ENCODE results near the gene MYO1H. TPM values are rescaled to one million over a fixed set of nuclear protein-coding genes. Genes with fewer than 3 reads are reported as not detected.
"Not testable (repeated sequence)": the region's sequence is repeated elsewhere in the genome, so short reads cannot be mapped to it uniquely, and the experiment has no call there.

The MYO1H gene
- total RNA-seq, 1 experiment from 2014 or later, result not detected

DNA sequence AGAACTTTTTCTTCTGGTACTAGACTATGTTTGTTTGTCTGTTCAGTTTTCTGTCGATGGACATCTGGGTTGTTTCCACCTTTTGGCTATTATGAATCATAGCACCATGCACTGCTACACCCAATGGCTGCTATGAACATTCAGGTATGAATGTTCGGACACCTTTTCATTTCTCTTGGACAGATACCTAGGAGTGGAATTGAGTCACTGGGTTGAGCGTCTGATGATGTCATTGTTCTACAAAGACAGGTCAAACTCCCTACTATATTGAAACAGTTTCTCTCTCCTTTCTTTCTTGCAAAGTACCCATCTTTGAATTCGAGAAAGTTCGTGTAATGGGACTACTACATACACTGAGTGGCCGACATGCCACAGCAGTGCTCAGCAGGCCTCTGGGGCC is 84.7 kb downstream of the MYO1H start:
- Histone ChIP-seq H3K9me2 (replicated peaks; ENCODE audit: insufficient read depth, low read length) (no peaks in the 10 kb centered on the region), H3K9ac (ENCODE audit: low read length) (no peak overlapping the region), H3K79me2 (ENCODE audit: low read length) (no peaks in the 10 kb centered on the region), H2AFZ (ENCODE audit: low read length) (no peak overlapping the region), H3K4me2 (ENCODE audit: low read depth, low read length, poor library complexity, severe bottlenecking) (no peak overlapping the region), H3K4me3 (ENCODE audit: low read length) (no peak overlapping the region), H3K27me3 (ENCODE audit: low read length) (no peaks in the 10 kb centered on the region), H3K9me3 (ENCODE audit: low read length) (no peaks in the 10 kb centered on the region), H3K36me3 (ENCODE audit: insufficient read depth, low read length) (no peaks in the 10 kb centered on the region), H3K4me1 (ENCODE audit: low read length) (peaks cover 4% of the 10 kb centered on the region; the same call in 1 of the 2 replicates), H3K27ac (ENCODE audit: low read length) (no peak overlapping the region), H4K20me1 (ENCODE audit: insufficient read depth, low read depth, low read length) (no peaks in the 10 kb centered on the region)
- DNase-seq, result no peak

DNA sequence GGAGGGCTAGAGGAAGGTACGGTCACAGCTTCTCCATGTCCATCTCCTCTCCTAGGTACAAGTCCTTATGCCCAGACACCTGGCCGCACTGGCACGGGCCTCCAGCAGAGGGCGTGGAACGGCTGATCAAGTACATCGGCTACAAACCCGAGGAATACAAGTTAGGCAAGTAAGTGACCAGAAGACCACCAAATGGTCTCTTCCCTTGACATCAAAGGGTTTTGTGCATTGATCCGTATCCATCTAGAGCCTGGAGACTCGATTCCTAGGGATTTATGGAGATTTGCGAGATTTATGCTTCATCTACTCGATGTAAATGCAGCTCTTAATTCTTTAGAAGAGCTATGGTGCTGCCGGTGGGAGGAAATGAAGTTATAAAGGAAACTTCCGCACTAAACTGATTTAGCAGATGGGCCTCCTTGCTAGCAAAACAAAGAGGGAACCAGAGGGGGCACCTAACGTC is 85.2 kb downstream of the MYO1H start:
- no peak overlapping the region for H3K27ac ChIP-seq (ENCODE audit: low read length)
- no peaks in the 10 kb centered on the region for H3K27me3 ChIP-seq (ENCODE audit: low read length)
- peak overlapping the region; percentile 77 for H2AFZ ChIP-seq (ENCODE audit: low read length)
- no peaks in the 10 kb centered on the region for H4K20me1 ChIP-seq (ENCODE audit: insufficient read depth, low read depth, low read length)
- H3K4me3 ChIP-seq (ENCODE audit: low read length), result no peak overlapping the region
- no peaks in the 10 kb centered on the region for H3K36me3 ChIP-seq (ENCODE audit: insufficient read depth, low read length)
- H3K4me2 ChIP-seq (ENCODE audit: low read depth, low read length, poor library complexity, severe bottlenecking), result peak overlapping the region; percentile 38
- H3K9ac ChIP-seq (ENCODE audit: low read length), result peak overlapping the region; percentile 48; the same call in 1 of the 2 replicates
- peak; percentile 90 for DNase-seq
- H3K79me2 ChIP-seq (ENCODE audit: low read length), result no peaks in the 10 kb centered on the region
- no peaks in the 10 kb centered on the region for H3K9me3 ChIP-seq (ENCODE audit: low read length)
- H3K9me2 ChIP-seq (replicated peaks; ENCODE audit: insufficient read depth, low read length), result no peaks in the 10 kb centered on the region
- H3K4me1 ChIP-seq (ENCODE audit: low read length), result peaks cover 4% of the 10 kb centered on the region; the same call in 1 of the 2 replicates

DNA sequence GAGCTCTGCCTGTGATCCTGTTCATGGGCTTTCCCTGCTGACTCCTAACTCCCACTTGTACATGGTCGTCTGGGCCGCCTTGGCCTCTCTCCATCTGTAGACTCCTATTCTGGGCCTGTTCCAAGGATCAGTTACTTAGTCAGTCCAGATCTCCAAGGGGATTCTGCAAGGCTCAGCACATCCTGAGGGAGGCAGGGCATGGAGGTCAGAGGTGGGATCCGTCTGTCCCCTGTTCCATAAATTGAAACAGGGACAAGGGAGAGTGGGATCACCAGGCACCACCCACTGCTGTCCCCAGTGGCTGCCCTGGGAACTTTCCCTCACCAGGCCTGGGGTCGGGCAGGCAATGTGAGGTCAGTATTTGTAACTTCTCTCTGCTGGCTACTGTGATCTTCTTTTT is 85.9 kb downstream of the MYO1H start:
- H3K27ac ChIP-seq (ENCODE audit: low read length), result no peak overlapping the region
- H4K20me1 ChIP-seq (ENCODE audit: insufficient read depth, low read depth, low read length), result no peaks in the 10 kb centered on the region
- no peaks in the 10 kb centered on the region for H3K9me3 ChIP-seq (ENCODE audit: low read length)
- H2AFZ ChIP-seq (ENCODE audit: low read length), result no peak overlapping the region; the same call in 1 of the 2 replicates
- no peaks in the 10 kb centered on the region for H3K79me2 ChIP-seq (ENCODE audit: low read length)
- no peak overlapping the region for H3K9ac ChIP-seq (ENCODE audit: low read length)
- H3K9me2 ChIP-seq (replicated peaks; ENCODE audit: insufficient read depth, low read length), result no peaks in the 10 kb centered on the region
- H3K4me3 ChIP-seq (ENCODE audit: low read length), result no peak overlapping the region
- H3K4me1 ChIP-seq (ENCODE audit: low read length), result peaks cover 4% of the 10 kb centered on the region; the same call in 1 of the 2 replicates
- no peak for DNase-seq
- H3K27me3 ChIP-seq (ENCODE audit: low read length), result no peaks in the 10 kb centered on the region
- H3K4me2 ChIP-seq (ENCODE audit: low read depth, low read length, poor library complexity, severe bottlenecking), result no peak overlapping the region
- H3K36me3 ChIP-seq (ENCODE audit: insufficient read depth, low read length), result no peaks in the 10 kb centered on the region

DNA sequence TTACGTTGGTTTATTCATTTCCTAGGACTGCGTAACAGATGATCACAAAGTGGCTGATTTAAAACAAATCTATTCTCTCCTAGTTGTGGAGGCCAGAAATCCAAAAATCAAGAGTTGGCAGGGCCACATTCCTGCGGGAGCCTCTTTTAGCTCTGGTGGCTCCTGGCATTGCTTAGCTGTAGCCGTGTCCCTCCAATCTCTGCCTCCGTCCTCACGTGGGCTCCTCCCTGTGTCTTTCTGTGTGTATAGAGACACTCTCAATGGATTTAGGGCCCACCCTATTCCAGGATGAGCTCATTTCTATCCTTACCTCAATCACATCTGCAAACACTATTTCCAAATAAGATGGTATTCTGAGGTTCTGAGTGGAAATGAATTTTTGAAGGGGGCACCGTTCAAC is 86.9 kb downstream of the MYO1H start:
- H4K20me1 ChIP-seq (ENCODE audit: insufficient read depth, low read depth, low read length), result no peaks in the 10 kb centered on the region
- no peak overlapping the region for H3K4me2 ChIP-seq (ENCODE audit: low read depth, low read length, poor library complexity, severe bottlenecking)
- no peaks in the 10 kb centered on the region for H3K9me2 ChIP-seq (replicated peaks; ENCODE audit: insufficient read depth, low read length)
- H3K27me3 ChIP-seq (ENCODE audit: low read length), result no peaks in the 10 kb centered on the region
- H3K79me2 ChIP-seq (ENCODE audit: low read length), result no peaks in the 10 kb centered on the region
- no peak overlapping the region for H3K9ac ChIP-seq (ENCODE audit: low read length)
- no peaks in the 10 kb centered on the region for H3K36me3 ChIP-seq (ENCODE audit: insufficient read depth, low read length)
- H3K4me3 ChIP-seq (ENCODE audit: low read length), result no peak overlapping the region
- H3K4me1 ChIP-seq (ENCODE audit: low read length), result peaks cover 4% of the 10 kb centered on the region; the same call in 1 of the 2 replicates
- no peak overlapping the region for H2AFZ ChIP-seq (ENCODE audit: low read length)
- no peak overlapping the region for H3K27ac ChIP-seq (ENCODE audit: low read length)
- no peak for DNase-seq
- H3K9me3 ChIP-seq (ENCODE audit: low read length), result no peaks in the 10 kb centered on the region

DNA sequence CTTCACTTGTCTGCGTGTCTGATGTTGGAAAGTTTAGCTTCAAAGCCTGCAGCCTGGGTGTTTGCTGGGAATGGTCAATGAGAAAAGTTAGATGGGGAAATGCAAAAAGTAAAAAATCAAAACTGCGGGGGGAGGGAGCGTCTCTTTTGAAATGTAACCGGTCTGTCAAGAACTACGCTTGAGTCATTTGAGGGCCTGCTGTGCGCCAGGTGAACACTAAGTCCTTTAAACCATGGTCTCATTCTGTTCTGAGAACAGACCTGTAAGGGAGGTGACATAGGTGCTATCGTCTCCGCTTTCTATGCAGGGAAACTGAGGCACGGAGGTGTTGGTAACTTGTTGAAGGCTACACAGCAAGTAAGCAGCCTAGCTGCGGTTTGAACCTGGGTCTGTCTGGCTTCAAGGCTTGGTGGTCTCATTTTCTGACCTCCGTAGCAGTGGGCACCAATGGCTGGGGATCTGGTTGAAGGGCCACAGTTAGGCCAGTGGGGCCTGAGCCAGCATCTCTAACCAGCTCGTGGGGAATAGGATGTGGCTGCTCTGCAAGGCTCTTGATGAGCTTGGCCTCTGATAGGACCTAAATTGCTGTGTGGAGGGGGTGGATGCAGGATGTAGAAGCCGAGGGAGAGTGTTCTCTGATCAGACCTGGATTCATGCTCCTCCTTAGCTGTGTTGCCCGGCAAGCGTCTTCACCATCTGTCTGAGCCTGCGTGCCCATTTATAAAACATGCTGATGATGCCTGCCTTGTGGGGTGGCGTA is 87.9 kb downstream of the MYO1H start:
- Histone ChIP-seq H3K27ac (ENCODE audit: low read length) (no peak overlapping the region), H3K79me2 (ENCODE audit: low read length) (no peaks in the 10 kb centered on the region), H3K4me2 (ENCODE audit: low read depth, low read length, poor library complexity, severe bottlenecking) (no peak overlapping the region), H2AFZ (ENCODE audit: low read length) (no peak overlapping the region), H3K9me3 (ENCODE audit: low read length) (no peaks in the 10 kb centered on the region), H4K20me1 (ENCODE audit: insufficient read depth, low read depth, low read length) (no peaks in the 10 kb centered on the region), H3K27me3 (ENCODE audit: low read length) (no peaks in the 10 kb centered on the region), H3K4me3 (ENCODE audit: low read length) (no peak overlapping the region), H3K4me1 (ENCODE audit: low read length) (peaks cover 4% of the 10 kb centered on the region; the same call in 1 of the 2 replicates), H3K9me2 (replicated peaks; ENCODE audit: insufficient read depth, low read length) (no peaks in the 10 kb centered on the region), H3K9ac (ENCODE audit: low read length) (no peak overlapping the region), H3K36me3 (ENCODE audit: insufficient read depth, low read length) (no peaks in the 10 kb centered on the region)
- DNase-seq, result no peak

DNA sequence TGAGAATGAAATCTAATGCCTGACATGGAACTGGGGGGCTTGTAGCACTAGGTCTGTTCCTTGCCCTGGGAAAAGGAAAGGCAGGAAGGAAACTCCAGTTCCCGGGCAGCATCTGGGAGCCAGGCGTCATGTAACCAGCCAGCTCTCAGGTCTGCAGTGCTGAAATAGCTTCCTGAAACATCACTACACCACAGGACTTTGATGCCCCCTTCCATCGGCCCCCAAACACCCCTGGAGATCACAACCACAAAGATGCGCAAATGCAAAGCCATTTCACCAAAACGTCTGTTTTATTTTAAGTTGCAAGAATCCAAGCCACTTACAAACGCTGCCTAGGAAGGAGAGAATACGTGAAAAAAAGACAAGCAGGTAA is 88.5 kb downstream of the MYO1H start:
- no peaks in the 10 kb centered on the region for H3K27me3 ChIP-seq (ENCODE audit: low read length)
- peaks cover 4% of the 10 kb centered on the region; the same call in 1 of the 2 replicates for H3K4me1 ChIP-seq (ENCODE audit: low read length)
- H3K27ac ChIP-seq (ENCODE audit: low read length), result no peak overlapping the region
- no peaks in the 10 kb centered on the region for H3K9me3 ChIP-seq (ENCODE audit: low read length)
- no peak overlapping the region for H3K9ac ChIP-seq (ENCODE audit: low read length)
- no peaks in the 10 kb centered on the region for H3K9me2 ChIP-seq (replicated peaks; ENCODE audit: insufficient read depth, low read length)
- no peaks in the 10 kb centered on the region for H3K36me3 ChIP-seq (ENCODE audit: insufficient read depth, low read length)
- DNase-seq, result no peak
- H3K4me2 ChIP-seq (ENCODE audit: low read depth, low read length, poor library complexity, severe bottlenecking), result no peak overlapping the region
- no peak overlapping the region for H3K4me3 ChIP-seq (ENCODE audit: low read length)
- no peaks in the 10 kb centered on the region for H3K79me2 ChIP-seq (ENCODE audit: low read length)
- H4K20me1 ChIP-seq (ENCODE audit: insufficient read depth, low read depth, low read length), result no peaks in the 10 kb centered on the region
- no peak overlapping the region for H2AFZ ChIP-seq (ENCODE audit: low read length)

DNA sequence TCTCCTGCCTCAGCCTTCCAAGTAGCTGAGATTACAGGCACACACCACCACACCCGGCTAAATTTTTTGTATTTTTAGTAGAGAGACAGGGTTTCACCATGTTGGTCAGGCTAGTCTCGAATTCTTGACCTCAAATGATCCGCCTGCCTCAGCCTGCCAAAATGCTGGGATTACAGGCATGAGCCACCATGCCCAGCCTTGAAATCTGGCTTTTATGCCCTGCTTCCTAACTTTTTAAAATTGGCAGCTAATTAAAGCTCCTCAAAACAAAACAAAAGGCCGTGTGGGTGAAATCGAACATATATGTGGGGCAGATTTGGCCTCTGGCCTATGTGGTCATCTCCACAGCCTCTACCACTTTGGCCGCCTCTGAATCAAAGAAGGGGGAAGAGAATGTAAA is 91.5 kb downstream of the MYO1H start:
- H2AFZ ChIP-seq (ENCODE audit: low read length), result no peak overlapping the region
- H3K79me2 ChIP-seq (ENCODE audit: low read length), result no peaks in the 10 kb centered on the region
- H3K4me2 ChIP-seq (ENCODE audit: low read depth, low read length, poor library complexity, severe bottlenecking), result no peak overlapping the region
- H3K9me3 ChIP-seq (ENCODE audit: low read length), result no peaks in the 10 kb centered on the region
- H3K27ac ChIP-seq (ENCODE audit: low read length), result no peak overlapping the region
- no peaks in the 10 kb centered on the region for H3K4me1 ChIP-seq (ENCODE audit: low read length)
- H3K36me3 ChIP-seq (ENCODE audit: insufficient read depth, low read length), result no peaks in the 10 kb centered on the region
- no peaks in the 10 kb centered on the region for H3K9me2 ChIP-seq (replicated peaks; ENCODE audit: insufficient read depth, low read length)
- H3K9ac ChIP-seq (ENCODE audit: low read length), result no peak overlapping the region
- H4K20me1 ChIP-seq (ENCODE audit: insufficient read depth, low read depth, low read length), result no peaks in the 10 kb centered on the region
- no peaks in the 10 kb centered on the region for H3K27me3 ChIP-seq (ENCODE audit: low read length)
- no peak for DNase-seq
- H3K4me3 ChIP-seq (ENCODE audit: low read length), result no peak overlapping the region

DNA sequence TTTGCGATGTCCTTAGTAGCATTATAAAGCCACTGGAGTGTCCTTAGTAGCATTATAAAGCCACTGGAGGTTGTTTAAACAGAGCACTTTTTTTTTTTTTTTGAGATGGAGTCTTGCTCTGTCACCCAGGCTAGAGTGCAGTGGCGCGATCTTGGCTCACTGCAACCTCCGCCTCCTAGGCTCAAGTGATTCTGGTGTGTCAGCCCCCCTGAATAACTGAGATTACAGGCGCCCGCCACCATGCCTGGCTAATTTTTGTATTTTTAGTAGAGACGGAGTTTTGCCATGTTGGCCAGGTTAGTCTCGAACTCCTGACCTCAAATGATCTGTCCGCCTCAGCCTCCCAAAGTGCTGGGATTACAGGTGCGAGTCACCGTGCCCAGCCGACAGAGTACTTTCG is 92.3 kb downstream of the MYO1H start:
- not testable (repeated sequence) for DNase-seq; H3K4me2 ChIP-seq (ENCODE audit: low read depth, low read length, poor library complexity, severe bottlenecking); H3K9me3 ChIP-seq (ENCODE audit: low read length); H3K36me3 ChIP-seq (ENCODE audit: insufficient read depth, low read length); H3K4me3 ChIP-seq (ENCODE audit: low read length); H3K9ac ChIP-seq (ENCODE audit: low read length); H3K4me1 ChIP-seq (ENCODE audit: low read length); H4K20me1 ChIP-seq (ENCODE audit: insufficient read depth, low read depth, low read length); H3K27ac ChIP-seq (ENCODE audit: low read length); H3K79me2 ChIP-seq (ENCODE audit: low read length); H3K9me2 ChIP-seq (replicated peaks; ENCODE audit: insufficient read depth, low read length); H2AFZ ChIP-seq (ENCODE audit: low read length); H3K27me3 ChIP-seq (ENCODE audit: low read length)
